Measurements from ENCODE around the gene CCDC195.

Gene CCDC195
- total RNA-seq: 0 reads per million in 2 experiments

DNA sequence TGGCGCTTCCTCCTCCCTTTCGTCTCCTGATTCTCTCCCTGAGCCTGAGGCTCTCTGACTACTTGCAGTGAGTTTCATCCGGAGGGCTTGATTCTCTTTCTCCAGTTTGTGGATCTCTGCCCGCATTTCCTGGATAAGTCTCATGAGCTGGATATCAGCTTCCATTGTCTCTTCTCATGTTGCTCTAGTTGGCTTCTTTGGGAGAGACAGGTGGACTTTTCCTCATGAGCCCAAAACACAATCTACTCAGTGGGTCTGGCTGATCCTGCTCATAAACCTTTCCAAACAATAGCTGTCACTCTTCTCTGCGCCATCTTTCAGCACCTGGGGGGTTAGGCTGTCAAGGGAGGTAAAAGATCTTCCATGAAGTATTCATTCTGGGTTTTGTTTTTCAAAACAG is at the start of gene CCDC195:
CCDC195 (minus strand) TSS at position 165 of the 400 bp plus-strand sequence; CDS start at position 165, 0 bp downstream.
- DNase-seq (ENCODE audit: low read depth): no peak

DNA sequence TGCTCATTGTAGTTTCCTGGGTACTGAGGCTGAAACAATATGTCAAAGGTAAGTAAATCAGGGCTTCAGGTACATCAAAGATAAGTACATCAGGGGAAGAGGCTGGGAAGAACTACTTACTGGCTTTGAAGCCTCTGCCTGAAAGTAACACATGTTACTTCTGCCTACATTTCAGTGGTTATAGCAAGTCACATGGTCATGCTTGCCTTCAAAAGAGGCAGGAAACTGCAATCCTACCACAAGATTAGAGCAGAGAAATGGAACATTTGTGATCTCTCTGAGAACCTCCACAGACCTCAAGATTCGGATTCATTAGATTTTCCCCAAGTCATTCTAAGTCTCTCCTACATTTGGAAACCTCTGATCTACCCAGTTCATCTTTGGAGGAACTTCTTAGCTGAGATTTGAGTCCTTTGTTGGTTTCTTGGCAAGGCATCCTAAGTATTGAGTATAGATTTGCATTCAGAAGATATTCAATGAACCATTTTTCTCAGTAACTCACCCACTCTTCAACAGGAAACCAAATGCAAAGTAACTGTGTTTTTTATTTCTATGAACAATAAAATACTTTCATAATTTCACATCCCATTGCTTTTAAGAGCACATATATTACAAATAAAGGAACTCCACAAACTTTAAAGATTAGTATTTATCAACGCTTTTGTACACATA is 48.5 kb upstream of the CCDC195 start:
- no peak for DNase-seq (ENCODE audit: low read depth)

DNA sequence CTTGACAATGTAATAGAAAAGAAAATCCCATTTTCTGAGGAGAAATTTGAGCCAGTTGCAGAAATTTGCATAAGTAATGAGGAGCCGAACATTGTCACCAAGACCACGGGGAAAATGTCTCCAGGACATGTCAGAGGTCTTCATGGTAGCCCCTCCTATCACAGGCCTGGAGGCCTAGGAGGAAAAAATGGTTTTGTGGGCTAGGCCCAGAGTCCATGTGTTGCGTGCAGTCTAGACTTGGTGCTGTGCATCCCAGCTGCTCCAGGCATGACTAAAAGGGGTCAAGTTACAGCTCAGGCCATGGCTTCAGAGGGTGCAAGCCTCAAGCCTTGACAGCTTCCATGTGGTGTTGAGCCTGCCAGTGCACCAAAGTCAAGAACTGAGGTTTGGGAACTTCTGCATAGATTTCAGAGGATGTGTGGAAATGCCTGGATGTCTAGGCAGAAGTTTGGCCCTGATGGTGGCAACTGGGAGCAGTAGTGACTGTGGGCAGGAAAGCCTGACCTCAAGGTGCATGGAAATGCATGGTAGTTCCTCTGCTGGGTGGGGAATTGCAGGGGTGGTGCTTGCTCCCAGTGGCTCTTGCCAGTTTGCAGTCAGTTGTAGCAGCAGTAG is 41.9 kb upstream of the CCDC195 start:
- DNase-seq (ENCODE audit: low read depth): no peak

- DNase-seq (ENCODE audit: low read depth): no peak
Measured at GRCh38 chr2:224753743-224754540, 37.8 kb upstream of the CCDC195 start.

- no peak for DNase-seq (ENCODE audit: low read depth)
Measured at GRCh38 chr2:224751996-224752698, 36.0 kb upstream of the CCDC195 start.

DNA sequence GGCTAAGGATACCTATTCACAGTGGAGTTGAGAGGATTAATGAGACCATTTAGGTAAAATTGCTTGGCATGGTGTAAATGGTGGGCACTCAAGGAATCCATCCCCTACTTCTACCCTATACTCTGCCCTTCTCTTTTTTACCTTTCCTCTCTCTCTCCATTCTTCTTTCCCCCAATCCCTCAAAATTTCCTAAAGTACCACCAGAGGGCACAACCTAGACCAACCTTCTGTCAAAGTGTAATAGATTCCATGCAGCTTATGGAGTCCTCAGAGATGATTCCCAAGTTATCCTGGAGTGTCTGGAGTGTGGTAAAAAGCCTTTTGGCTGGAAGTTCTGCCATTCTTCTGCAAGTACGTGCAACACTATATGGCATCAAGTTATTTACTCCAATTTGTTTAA is 33.0 kb upstream of the CCDC195 start:
- DNase-seq (ENCODE audit: low read depth): no peak

DNA sequence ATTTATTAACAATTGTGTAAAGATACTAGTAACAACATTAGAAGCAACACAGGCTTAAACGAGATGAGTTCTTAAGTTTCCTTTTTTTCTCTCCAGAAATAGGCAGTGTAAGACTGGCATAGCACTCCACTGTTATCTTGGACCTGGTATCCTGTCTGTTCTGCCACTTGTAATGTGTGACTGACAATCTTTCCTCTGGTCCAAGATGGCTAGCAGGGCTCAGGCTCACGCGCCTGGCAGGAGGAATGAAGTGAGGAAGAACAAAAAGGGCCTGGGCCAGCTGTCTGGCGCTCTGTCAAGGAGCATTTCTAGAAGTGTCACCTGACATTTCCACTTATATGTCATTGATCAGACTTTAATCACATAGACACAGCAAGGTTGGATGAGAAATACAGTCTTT is 31.6 kb upstream of the CCDC195 start:
- DNase-seq (ENCODE audit: low read depth): no peak

GRCh38 chr2:224736227-224736626 is 20.1 kb upstream of the CCDC195 start:
- DNase-seq (ENCODE audit: low read depth): no peak

- DNase-seq (ENCODE audit: low read depth): no peak
Measured at GRCh38 chr2:224734949-224735348, 18.8 kb upstream of the CCDC195 start.

DNA sequence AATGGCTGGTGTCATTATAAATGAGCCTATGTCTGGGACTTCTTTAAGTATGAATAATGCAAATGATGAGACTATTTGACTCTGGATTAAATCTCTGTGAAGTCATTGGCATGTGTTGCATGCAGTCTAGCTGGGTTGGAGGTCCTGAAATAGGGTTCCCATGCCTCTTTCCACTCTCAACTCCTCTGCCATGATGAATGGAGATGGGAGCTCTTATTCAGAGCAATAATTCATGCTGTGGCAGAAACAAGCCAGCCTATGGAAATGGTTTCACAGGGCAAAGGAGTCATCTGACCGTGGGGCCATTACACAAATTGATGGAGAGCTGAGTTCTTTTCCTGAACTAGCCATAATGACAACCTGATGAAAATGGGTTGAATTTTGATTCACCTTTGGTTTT is 15.5 kb upstream of the CCDC195 start:
- DNase-seq (ENCODE audit: low read depth): no peak

- no peak for DNase-seq (ENCODE audit: low read depth)
Measured at GRCh38 chr2:224729435-224729834, 13.3 kb upstream of the CCDC195 start.

GRCh38 chr2:224724331-224724730 is 8.2 kb upstream of the CCDC195 start:
- no peak for DNase-seq (ENCODE audit: low read depth)

DNA sequence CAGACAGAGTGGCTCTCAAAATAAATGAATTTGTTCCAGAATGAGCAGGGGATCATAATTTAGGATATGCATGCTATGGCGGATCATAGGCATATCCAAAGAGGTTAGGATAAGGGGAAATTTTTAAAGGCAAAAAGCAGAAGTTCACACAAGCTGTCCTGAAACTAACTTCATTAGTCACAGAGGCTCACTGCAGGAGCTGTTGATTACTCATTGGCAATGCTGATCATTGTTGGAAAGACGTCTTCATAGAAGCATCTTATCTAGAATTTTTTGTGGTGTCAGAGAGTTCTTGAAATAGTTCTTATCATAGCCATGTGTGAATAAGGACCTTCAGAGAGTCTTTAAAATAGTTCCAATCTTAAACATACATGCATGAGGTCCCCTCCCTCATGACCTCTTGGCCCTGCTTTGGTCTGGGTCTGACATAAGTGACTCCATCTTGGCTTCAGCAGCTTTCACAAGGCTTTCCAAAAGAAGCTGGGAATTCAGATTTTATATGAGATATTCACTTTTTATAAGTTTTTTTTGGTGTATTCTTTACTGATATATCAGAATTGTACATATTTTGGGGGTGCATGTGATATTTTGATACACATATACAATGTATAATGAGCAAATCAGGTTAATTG is 7.5 kb upstream of the CCDC195 start:
- no peak for DNase-seq (ENCODE audit: low read depth)

- DNase-seq (ENCODE audit: low read depth): no peak
Measured at GRCh38 chr2:224722770-224723169, 6.6 kb upstream of the CCDC195 start.

DNA sequence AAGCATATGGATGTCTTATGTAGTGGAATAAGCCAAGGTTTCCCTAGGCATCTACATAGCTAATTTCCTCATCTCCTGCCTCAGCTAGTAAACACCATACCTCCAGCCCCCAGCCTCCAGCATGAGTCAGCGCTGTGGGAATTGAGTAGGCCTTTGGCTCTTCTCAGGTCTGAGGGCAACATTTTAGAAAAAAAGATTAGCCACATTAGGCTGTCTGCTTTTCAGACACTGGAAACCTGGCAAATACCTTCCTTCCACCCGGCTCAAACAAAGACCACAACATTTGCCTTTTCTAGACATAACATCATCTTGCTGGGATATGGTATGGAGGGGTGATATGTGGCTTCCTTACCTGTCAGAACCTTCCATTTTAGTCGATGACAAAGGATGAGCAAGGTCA is 6.1 kb upstream of the CCDC195 start:
- DNase-seq (ENCODE audit: low read depth): no peak

DNA sequence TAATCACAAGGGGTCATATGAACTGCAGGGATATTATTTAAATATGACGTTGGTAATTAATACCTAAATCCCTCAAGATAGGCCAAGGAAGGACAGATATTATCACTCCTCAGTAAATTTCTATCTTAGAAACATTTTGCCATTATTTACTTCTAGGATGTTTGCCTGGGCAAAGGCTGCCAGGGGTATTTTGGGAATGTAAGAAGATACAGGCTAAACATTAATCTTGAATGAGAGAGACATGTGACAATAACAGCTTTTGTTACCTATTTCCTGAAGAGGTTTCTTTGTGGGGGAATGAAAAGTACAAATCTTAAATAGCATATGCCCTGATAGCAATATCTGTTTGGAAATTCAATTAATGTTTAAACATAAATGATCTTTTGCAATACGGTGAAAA is 756 bp upstream of the CCDC195 start:
- DNase-seq (ENCODE audit: low read depth): no peak

- DNase-seq (ENCODE audit: low read depth): no peak
Measured at GRCh38 chr2:224711859-224712665, 4.1 kb downstream of the CCDC195 start.

GRCh38 chr2:224711381-224711780 is 4.8 kb downstream of the CCDC195 start:
- DNase-seq (ENCODE audit: low read depth): no peak

- no peak for DNase-seq (ENCODE audit: low read depth)
Measured at GRCh38 chr2:224709301-224709700, 6.9 kb downstream of the CCDC195 start.

DNA sequence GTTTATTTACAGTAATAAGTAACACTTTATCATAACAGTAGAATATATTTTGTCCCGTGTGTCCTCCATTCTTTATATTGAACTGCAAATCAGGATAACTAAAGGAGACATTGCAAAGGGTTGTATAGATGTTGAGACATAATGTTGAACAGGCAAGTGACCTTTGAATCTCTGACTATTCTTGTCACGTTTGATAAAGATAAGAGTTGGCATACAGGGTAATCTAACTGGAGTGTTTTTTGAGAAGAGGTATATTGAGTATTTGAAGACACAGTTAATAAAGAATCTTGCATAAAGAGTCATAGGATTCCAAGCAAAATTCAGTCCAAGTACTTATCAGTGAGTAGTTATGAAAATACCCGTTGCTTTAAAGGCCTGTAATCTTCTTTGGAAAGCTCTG is 21.7 kb downstream of the CCDC195 start:
- DNase-seq (ENCODE audit: low read depth): no peak

GRCh38 chr2:224691563-224691962 is 24.6 kb downstream of the CCDC195 start:
- no peak for DNase-seq (ENCODE audit: low read depth)

All from T follicular helper cell (primary cell).